Right lobe of liver (tissue), 6 donors: ENCODE measurements around the gene DTHD1. TPM values are rescaled to one million over a fixed set of nuclear protein-coding genes. Genes with fewer than 3 reads are reported as not detected.

ENCODE experiments used
- ATAC-seq, 4 donors: fragments of 200-7000 bp; cut with Tn5 transposase; one replicate each; pipeline ENCODE4 v1.9.1; 2020; ENCODE audit warnings: mild to moderate bottlenecking in 4 of 4, moderate library complexity in 4 of 4
- DNase-seq, 3 donors: peaks; one replicate each; pipeline ENCODE4 v3.0.0-alpha.2; 2020
- H3K27ac ChIP-seq, 3 donors: fragments of 200-600 bp; one replicate each; pipeline ENCODE4 v1.8.0; 2022
- H3K27me3 ChIP-seq, 2 donors: fragments of 200-600 bp; one replicate each; pipeline ENCODE4 v1.8.0; 2022
- H3K36me3 ChIP-seq, 4 donors: fragments of 200-600 bp; sonication (generic) in 1 of 4; one replicate each; pipeline versions ENCODE4 v1.5.1 to v1.8.0; 2017 to 2022; ENCODE audit warnings: control low read depth in 1 of 4
- H3K4me1 ChIP-seq, 4 donors: fragments of 200-600 bp; sonication (generic) in 1 of 4; one replicate each; pipeline versions ENCODE4 v1.5.1 to v1.8.0; 2017 to 2022; ENCODE audit warnings: control low read depth in 1 of 4
- H3K4me3 ChIP-seq, 3 donors: fragments of 200-600 bp; one replicate each; pipeline ENCODE4 v1.8.0; 2022
- H3K9me3 ChIP-seq, 4 donors: fragments of 200-600 bp; sonication (generic) in 1 of 4; one replicate each; pipeline versions ENCODE4 v1.5.1 to v1.8.0; 2017 to 2022; ENCODE audit warnings: control low read depth in 1 of 4
- CTCF ChIP-seq, 4 donors: fragments of 200-600 bp in 3 of 4; fragments of 450-650 bp in 1 of 4; IDR thresholded peaks; one replicate each; pipeline versions ENCODE4 v1.5.1 to v1.8.0; 2016 to 2022; ENCODE audit warnings: antibody characterized with exemption in 4 of 4, mild to moderate bottlenecking in 2 of 4
- POLR2A ChIP-seq: fragments of 450-650 bp; IDR thresholded peaks from one replicate; pipeline ENCODE4 v1.6.1; 2017; ENCODE audit warnings: antibody characterized with exemption, mild to moderate bottlenecking
- WGBS: methylation state at CpG from one replicate; pipeline ENCODE4 v1.1.6; 2018; ENCODE audit warnings: low coverage, low lambda C conversion rate; ENCODE audit not compliant: insufficient coverage; ENCODE audit errors: missing lambda C conversion rate; 5-methylcytosine and 5-hydroxymethylcytosine counted together
- intact Hi-C, 2 donors: fragments of 100-400 bp; cut with DNase I; formaldehyde crosslinking; loops; one replicate each; pipeline versions ENCODE4 v1.11.2 to v1.14.1; 2022
- total RNA-seq, 6 experiments: library from RNA; depleted of rRNA in 2 of 6; stranded (reverse); fragments of >200 nt in 2 of 6; fragmentation: NEBNext Ultra II Directional in 3 of 6; extraction: Animal tissue kit (Norgen Biotek cat#: 25700) in 3 of 6; gene quantifications; one replicate each; pipeline versions ENCODE4 v1.1.0 to v1.2.4, GENCODE V29; 2016 to 2023
- donor health status: DM: no; HTN: yes; CAD: no.
- donor health status: DM: no; HTN: no; CAD: no.
- donor health status: DM: no; HTN: no; CAD: no.
- donor health status: DM: no; HTN: yes; CAD: no.
- donor health status: DM: no; HTN: yes; CAD: no.

The DTHD1 gene
- total RNA-seq, 6 experiments from 2014 or later: 0.07 to 0.12 (median 0.12) TPM; not detected in 2

DNA sequence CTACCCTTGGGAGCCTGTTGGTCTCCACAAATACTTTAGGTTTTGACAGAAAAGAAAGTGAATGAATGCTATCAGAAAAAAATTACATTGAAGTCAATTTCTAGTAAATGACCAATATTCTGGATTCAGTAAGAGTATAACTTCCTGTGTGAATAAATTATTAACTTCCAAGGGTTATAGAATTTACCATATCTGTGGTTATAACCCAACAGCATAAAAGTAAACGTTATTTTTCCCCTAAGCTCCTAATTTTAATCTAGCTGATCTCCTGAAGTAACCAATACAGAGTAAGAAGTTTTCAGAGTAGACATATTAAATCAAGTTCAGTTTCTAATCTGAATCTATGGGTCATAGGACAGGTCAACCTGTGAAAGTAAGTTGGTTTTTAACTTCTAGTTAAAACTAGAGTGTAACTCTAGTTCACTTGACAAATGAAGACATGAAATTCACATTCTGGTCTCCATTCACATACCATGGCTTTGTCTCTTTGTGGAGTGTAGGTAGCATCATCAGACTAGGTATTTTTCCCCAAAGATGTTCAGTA lies 22.8 kb downstream of the DTHD1 start:
- H3K27me3 ChIP-seq: no peaks in the 10 kb centered on the region
- WGBS: 46% methylated on average over 1 of the region's 1 CpG
- ATAC-seq (no peak), DNase-seq (no peak)
- TF ChIP-seq CTCF (IDR thresholded peaks at IDR 0.05) (no peak), POLR2A (no peak)
- no peaks in the 10 kb centered on the region for H3K36me3 ChIP-seq
- intact Hi-C loops: no loop called here
- no peaks in the 10 kb centered on the region for H3K9me3 ChIP-seq
- no peaks in the 10 kb centered on the region for H3K4me1 ChIP-seq
- no peak overlapping the region for H3K4me3 ChIP-seq
- no peak overlapping the region for H3K27ac ChIP-seq

DNA sequence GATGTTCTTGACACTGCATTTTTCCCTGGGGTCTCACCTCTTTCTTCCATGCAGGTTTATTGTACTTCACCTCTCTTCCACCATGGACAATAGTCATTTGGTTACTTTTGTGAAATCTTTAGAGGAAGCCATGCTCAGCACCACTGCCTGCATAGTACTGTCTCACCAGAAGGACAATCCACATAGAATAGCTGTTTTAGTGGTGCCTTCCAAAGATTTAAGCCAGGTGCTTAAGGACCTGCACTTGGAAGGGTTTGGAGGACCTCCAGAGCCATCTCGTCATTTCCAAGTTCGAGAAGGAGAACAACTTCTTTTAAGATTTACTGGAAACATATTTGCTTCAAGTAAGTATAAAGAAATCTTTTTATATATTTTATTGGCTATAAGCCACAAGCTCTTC lies 26.7 kb downstream of the DTHD1 start:
- Histone ChIP-seq H3K4me1 (no peaks in the 10 kb centered on the region), H3K27ac (no peak overlapping the region), H3K27me3 (no peaks in the 10 kb centered on the region), H3K9me3 (no peaks in the 10 kb centered on the region), H3K4me3 (no peak overlapping the region), H3K36me3 (no peaks in the 10 kb centered on the region)
- DNase-seq (no peak), ATAC-seq (no peak)
- intact Hi-C loops: no loop called here
- WGBS: 74% methylated on average over 2 of the region's 2 CpGs
- no peak for TF ChIP-seq CTCF (IDR thresholded peaks at IDR 0.05)
- no peak for TF ChIP-seq POLR2A

DNA sequence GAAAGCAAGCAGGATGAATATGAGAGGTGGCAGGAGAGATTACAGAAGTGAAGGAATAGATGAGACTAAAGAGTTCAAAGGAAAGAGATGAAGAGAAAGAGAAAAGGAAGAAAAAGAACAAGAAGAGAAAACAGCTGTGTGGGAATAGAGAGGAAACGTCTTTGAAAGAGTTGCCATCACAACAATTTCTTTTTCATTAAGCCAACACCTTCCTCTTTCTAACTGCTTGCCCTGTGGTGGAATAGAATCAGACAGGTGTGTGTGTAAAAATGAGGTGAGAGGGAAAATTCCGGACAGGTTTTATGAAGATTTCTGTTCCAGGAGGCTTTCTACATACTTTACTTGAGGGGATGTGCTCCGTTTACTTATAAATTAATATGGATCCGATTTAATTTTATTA lies 28.8 kb downstream of the DTHD1 start:
- H3K27me3 ChIP-seq: no peaks in the 10 kb centered on the region
- 35% methylated on average over 4 of the region's 4 CpGs for WGBS
- no peak overlapping the region for H3K27ac ChIP-seq
- no peak overlapping the region for H3K4me3 ChIP-seq
- H3K36me3 ChIP-seq: no peaks in the 10 kb centered on the region
- ATAC-seq (no peak), DNase-seq (no peak)
- TF ChIP-seq POLR2A: no peak
- no peak for TF ChIP-seq CTCF (IDR thresholded peaks at IDR 0.05)
- no peaks in the 10 kb centered on the region for H3K4me1 ChIP-seq
- intact Hi-C loops: no loop called here
- no peaks in the 10 kb centered on the region for H3K9me3 ChIP-seq

GRCh38 chr4:36310793-36311192 lies 29.4 kb downstream of the DTHD1 start:
- no peak overlapping the region for H3K27ac ChIP-seq
- ATAC-seq: peak; percentile 73 to 87 (median 82)
- no peaks in the 10 kb centered on the region for H3K27me3 ChIP-seq
- 32% methylated on average over 5 of the region's 8 CpGs for WGBS
- no peaks in the 10 kb centered on the region for H3K9me3 ChIP-seq
- no peak overlapping the region for H3K4me3 ChIP-seq
- no peaks in the 10 kb centered on the region for H3K36me3 ChIP-seq
- no peak for TF ChIP-seq CTCF (IDR thresholded peaks at IDR 0.05)
- no peak for TF ChIP-seq POLR2A
- no peaks in the 10 kb centered on the region for H3K4me1 ChIP-seq
- DNase-seq: peak in 1 of 3 donors; percentile 51
- intact Hi-C loops: no loop called here

DNA sequence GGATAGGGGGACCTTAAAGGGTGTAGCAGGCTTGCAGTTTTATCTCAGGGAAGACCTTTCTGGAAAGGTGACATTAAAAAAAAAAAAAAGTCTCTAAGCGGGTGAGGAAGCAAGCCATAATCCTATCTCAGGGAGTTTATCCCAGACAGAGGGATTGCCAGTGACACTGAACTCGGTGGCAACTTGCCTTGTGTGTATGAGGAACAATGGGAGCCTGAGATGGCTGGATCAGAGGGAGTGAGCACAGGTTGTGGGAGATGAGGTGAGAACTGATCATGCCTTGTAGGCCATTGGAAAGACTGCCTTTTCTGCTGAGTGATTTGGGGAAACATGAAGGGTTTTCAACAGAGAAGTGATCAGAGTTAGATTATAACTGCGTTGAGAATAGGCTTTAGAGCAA lies 31.1 kb downstream of the DTHD1 start:
- 51% methylated on average over 3 of the region's 3 CpGs for WGBS
- TF ChIP-seq CTCF (IDR thresholded peaks at IDR 0.05): no peak
- no peak for TF ChIP-seq POLR2A

More for the DNA sequence above, 31.1 kb downstream of the DTHD1 start:
- Histone ChIP-seq H3K27me3 (no peaks in the 10 kb centered on the region), H3K27ac (no peak overlapping the region), H3K4me1 (no peaks in the 10 kb centered on the region), H3K36me3 (no peaks in the 10 kb centered on the region), H3K9me3 (no peaks in the 10 kb centered on the region), H3K4me3 (no peak overlapping the region)
- intact Hi-C loops: no loop called here
- no peak for ATAC-seq
- DNase-seq: no peak
